Measurements from ENCODE around the gene DMRTC1.
"Not testable (repeated sequence)": the region's sequence is repeated elsewhere in the genome, so short reads cannot be mapped to it uniquely, and the experiment has no call there.

DNA sequence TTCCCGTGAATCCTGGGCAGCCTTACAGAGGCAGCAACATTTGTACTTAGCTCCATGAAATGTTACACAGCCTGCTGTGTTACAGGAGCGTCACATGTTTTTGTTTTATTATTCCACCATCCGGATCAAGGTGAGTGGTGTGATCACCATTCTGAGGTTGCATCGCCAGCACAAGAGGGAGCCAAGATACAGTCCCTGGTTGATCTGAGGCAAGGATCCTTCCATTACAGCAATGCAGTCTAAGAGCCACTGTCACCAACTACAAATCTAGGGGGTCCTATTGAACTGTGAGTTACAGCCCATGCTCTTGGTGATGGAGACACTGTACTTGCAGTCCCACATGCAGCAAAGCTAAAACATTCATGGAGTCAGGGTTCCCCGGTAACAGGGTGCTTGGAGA is 27.5 kb downstream of the DMRTC1 start:
- TF ChIP-seq, protein P1, sequence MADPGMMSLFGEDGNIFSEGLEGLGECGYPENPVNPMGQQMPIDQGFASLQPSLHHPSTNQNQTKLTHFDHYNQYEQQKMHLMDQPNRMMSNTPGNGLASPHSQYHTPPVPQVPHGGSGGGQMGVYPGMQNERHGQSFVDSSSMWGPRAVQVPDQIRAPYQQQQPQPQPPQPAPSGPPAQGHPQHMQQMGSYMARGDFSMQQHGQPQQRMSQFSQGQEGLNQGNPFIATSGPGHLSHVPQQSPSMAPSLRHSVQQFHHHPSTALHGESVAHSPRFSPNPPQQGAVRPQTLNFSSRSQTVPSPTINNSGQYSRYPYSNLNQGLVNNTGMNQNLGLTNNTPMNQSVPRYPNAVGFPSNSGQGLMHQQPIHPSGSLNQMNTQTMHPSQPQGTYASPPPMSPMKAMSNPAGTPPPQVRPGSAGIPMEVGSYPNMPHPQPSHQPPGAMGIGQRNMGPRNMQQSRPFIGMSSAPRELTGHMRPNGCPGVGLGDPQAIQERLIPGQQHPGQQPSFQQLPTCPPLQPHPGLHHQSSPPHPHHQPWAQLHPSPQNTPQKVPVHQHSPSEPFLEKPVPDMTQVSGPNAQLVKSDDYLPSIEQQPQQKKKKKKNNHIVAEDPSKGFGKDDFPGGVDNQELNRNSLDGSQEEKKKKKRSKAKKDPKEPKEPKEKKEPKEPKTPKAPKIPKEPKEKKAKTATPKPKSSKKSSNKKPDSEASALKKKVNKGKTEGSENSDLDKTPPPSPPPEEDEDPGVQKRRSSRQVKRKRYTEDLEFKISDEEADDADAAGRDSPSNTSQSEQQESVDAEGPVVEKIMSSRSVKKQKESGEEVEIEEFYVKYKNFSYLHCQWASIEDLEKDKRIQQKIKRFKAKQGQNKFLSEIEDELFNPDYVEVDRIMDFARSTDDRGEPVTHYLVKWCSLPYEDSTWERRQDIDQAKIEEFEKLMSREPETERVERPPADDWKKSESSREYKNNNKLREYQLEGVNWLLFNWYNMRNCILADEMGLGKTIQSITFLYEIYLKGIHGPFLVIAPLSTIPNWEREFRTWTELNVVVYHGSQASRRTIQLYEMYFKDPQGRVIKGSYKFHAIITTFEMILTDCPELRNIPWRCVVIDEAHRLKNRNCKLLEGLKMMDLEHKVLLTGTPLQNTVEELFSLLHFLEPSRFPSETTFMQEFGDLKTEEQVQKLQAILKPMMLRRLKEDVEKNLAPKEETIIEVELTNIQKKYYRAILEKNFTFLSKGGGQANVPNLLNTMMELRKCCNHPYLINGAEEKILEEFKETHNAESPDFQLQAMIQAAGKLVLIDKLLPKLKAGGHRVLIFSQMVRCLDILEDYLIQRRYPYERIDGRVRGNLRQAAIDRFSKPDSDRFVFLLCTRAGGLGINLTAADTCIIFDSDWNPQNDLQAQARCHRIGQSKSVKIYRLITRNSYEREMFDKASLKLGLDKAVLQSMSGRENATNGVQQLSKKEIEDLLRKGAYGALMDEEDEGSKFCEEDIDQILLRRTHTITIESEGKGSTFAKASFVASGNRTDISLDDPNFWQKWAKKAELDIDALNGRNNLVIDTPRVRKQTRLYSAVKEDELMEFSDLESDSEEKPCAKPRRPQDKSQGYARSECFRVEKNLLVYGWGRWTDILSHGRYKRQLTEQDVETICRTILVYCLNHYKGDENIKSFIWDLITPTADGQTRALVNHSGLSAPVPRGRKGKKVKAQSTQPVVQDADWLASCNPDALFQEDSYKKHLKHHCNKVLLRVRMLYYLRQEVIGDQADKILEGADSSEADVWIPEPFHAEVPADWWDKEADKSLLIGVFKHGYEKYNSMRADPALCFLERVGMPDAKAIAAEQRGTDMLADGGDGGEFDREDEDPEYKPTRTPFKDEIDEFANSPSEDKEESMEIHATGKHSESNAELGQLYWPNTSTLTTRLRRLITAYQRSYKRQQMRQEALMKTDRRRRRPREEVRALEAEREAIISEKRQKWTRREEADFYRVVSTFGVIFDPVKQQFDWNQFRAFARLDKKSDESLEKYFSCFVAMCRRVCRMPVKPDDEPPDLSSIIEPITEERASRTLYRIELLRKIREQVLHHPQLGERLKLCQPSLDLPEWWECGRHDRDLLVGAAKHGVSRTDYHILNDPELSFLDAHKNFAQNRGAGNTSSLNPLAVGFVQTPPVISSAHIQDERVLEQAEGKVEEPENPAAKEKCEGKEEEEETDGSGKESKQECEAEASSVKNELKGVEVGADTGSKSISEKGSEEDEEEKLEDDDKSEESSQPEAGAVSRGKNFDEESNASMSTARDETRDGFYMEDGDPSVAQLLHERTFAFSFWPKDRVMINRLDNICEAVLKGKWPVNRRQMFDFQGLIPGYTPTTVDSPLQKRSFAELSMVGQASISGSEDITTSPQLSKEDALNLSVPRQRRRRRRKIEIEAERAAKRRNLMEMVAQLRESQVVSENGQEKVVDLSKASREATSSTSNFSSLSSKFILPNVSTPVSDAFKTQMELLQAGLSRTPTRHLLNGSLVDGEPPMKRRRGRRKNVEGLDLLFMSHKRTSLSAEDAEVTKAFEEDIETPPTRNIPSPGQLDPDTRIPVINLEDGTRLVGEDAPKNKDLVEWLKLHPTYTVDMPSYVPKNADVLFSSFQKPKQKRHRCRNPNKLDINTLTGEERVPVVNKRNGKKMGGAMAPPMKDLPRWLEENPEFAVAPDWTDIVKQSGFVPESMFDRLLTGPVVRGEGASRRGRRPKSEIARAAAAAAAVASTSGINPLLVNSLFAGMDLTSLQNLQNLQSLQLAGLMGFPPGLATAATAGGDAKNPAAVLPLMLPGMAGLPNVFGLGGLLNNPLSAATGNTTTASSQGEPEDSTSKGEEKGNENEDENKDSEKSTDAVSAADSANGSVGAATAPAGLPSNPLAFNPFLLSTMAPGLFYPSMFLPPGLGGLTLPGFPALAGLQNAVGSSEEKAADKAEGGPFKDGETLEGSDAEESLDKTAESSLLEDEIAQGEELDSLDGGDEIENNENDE (IDR thresholded peaks at IDR 0.05; ENCODE audit: insufficient replicate concordance, low read length): not testable (repeated sequence)
- not testable (repeated sequence) for TF ChIP-seq YY1 (IDR thresholded peaks at IDR 0.05; ENCODE audit: low read depth, low read length); EGR1 (IDR thresholded peaks at IDR 0.05; ENCODE audit: borderline replicate concordance, low read depth, low read length); EZH2 (IDR thresholded peaks at IDR 0.05; ENCODE audit: low read depth, low read length, severe bottlenecking); RFX5 (IDR thresholded peaks at IDR 0.05; ENCODE audit: borderline replicate concordance, low read depth, low read length); POLR2AphosphoS5 (IDR thresholded peaks at IDR 0.05; ENCODE audit: low read depth, low read length); RAD21 (IDR thresholded peaks at IDR 0.05 in 1 of 2, conservative IDR thresholded peaks at IDR 0.05 in 1 of 2; ENCODE audit: low read depth in 2 of 2, low read length in 2 of 2); ZNF274 (IDR thresholded peaks at IDR 0.05; ENCODE audit: borderline replicate concordance, extremely low read depth, low read length); POLR2A (IDR thresholded peaks at IDR 0.05; ENCODE audit: control extremely low read depth in 1 of 2, low read depth in 2 of 2, low read length in 2 of 2)
- TF ChIP-seq, protein P2, sequence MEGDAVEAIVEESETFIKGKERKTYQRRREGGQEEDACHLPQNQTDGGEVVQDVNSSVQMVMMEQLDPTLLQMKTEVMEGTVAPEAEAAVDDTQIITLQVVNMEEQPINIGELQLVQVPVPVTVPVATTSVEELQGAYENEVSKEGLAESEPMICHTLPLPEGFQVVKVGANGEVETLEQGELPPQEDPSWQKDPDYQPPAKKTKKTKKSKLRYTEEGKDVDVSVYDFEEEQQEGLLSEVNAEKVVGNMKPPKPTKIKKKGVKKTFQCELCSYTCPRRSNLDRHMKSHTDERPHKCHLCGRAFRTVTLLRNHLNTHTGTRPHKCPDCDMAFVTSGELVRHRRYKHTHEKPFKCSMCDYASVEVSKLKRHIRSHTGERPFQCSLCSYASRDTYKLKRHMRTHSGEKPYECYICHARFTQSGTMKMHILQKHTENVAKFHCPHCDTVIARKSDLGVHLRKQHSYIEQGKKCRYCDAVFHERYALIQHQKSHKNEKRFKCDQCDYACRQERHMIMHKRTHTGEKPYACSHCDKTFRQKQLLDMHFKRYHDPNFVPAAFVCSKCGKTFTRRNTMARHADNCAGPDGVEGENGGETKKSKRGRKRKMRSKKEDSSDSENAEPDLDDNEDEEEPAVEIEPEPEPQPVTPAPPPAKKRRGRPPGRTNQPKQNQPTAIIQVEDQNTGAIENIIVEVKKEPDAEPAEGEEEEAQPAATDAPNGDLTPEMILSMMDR (IDR thresholded peaks at IDR 0.05; ENCODE audit: control extremely low read depth in 1 of 3, insufficient read depth in 1 of 3, low read depth in 1 of 3, low read length in 3 of 3): not testable (repeated sequence)
- TF ChIP-seq, protein P3, sequence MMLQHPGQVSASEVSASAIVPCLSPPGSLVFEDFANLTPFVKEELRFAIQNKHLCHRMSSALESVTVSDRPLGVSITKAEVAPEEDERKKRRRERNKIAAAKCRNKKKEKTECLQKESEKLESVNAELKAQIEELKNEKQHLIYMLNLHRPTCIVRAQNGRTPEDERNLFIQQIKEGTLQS (IDR thresholded peaks at IDR 0.05; ENCODE audit: insufficient read depth, low read depth, low read length): not testable (repeated sequence)
- TF ChIP-seq, protein P4, sequence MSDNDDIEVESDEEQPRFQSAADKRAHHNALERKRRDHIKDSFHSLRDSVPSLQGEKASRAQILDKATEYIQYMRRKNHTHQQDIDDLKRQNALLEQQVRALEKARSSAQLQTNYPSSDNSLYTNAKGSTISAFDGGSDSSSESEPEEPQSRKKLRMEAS (IDR thresholded peaks at IDR 0.05): not testable (repeated sequence)

Data from H1 (cell line).